ENCODE data around the gene RPTOR.

RPTOR gene

GRCh38 chr17:80822021-80822699, 277.5 kb downstream of the RPTOR start:
- no peak for DNase-seq

GRCh38 chr17:80822700-80823410, 278.2 kb downstream of the RPTOR start:
- DNase-seq = no peak

- no peak for DNase-seq
Observed at GRCh38 chr17:80824549-80825470, 280.2 kb downstream of the RPTOR start.

GRCh38 chr17:80825471-80826345, 281.1 kb downstream of the RPTOR start:
- DNase-seq = no peak

GRCh38 chr17:80826346-80826954, 281.8 kb downstream of the RPTOR start:
- DNase-seq = no peak

GRCh38 chr17:80826955-80827645, 282.5 kb downstream of the RPTOR start:
- peak; percentile 92 for DNase-seq

- no peak for DNase-seq
Observed at GRCh38 chr17:80827646-80828643, 283.3 kb downstream of the RPTOR start.

- DNase-seq = no peak
Observed at GRCh38 chr17:80829166-80829813, 284.7 kb downstream of the RPTOR start.

GRCh38 chr17:80830020-80830780, 285.6 kb downstream of the RPTOR start:
- DNase-seq = no peak

- no peak for DNase-seq
Observed at GRCh38 chr17:80831491-80831890, 286.9 kb downstream of the RPTOR start.

- peak; percentile 69 for DNase-seq
Observed at GRCh38 chr17:80832266-80832676, 287.6 kb downstream of the RPTOR start.

- peak; percentile 99 for DNase-seq
Observed at GRCh38 chr17:80832888-80833583, 288.4 kb downstream of the RPTOR start.

- DNase-seq = peak; percentile 82
Observed at GRCh38 chr17:80833952-80834892, 289.6 kb downstream of the RPTOR start.

- DNase-seq = no peak
Observed at GRCh38 chr17:80834893-80835275, 290.2 kb downstream of the RPTOR start.

GRCh38 chr17:80835816-80836657, 291.4 kb downstream of the RPTOR start:
- no peak for DNase-seq

GRCh38 chr17:80836658-80836965, 292.0 kb downstream of the RPTOR start:
- DNase-seq = no peak
